Liver (tissue), 9 donors: ENCODE results near the gene KIAA1217. TPM values are rescaled to one million over a fixed set of nuclear protein-coding genes. Genes with fewer than 3 reads are reported as not detected.

Source experiments
- DNase-seq: peaks from one replicate; pipeline ENCODE4 v3.0.0-alpha.2; 2017; ENCODE audit warnings: low spot score
- H3K27ac ChIP-seq, 2 donors: one replicate each; pipeline ENCODE4 v1.7.0; 2013; ENCODE audit warnings: inconsistent platforms in 2 of 2, low read length in 2 of 2, control low read depth in 1 of 2, low read depth in 1 of 2, mild to moderate bottlenecking in 1 of 2
- H3K27me3 ChIP-seq, 4 donors: one replicate each; pipeline versions ENCODE4 v1.6.1 to v1.7.0; 2013; ENCODE audit warnings: low read length in 3 of 4, inconsistent platforms in 1 of 4, mild to moderate bottlenecking in 1 of 4, moderate library complexity in 1 of 4; ENCODE audit not compliant: control insufficient read depth in 4 of 4, insufficient read depth in 4 of 4
- H3K36me3 ChIP-seq, 4 donors: one replicate each; pipeline versions ENCODE4 v1.6.1 to v1.7.0; 2013; ENCODE audit warnings: low read length in 3 of 4, mild to moderate bottlenecking in 3 of 4, low read depth in 1 of 4, moderate library complexity in 1 of 4; ENCODE audit not compliant: control insufficient read depth in 4 of 4, insufficient read depth in 3 of 4
- H3K4me1 ChIP-seq, 4 donors: one replicate each; pipeline versions ENCODE4 v1.6.1 to v1.7.0; 2013; ENCODE audit warnings: low read length in 3 of 4, mild to moderate bottlenecking in 3 of 4, moderate library complexity in 1 of 4; ENCODE audit not compliant: control insufficient read depth in 4 of 4, insufficient read depth in 4 of 4
- H3K4me3 ChIP-seq, 3 donors: one replicate each; pipeline versions ENCODE4 v1.6.1 to v1.7.0; 2013; ENCODE audit warnings: low read length in 3 of 3, control low read depth in 1 of 3, low read depth in 1 of 3, mild to moderate bottlenecking in 1 of 3
- H3K9ac ChIP-seq, 2 donors: one replicate each; pipeline ENCODE4 v1.7.0; 2013; ENCODE audit warnings: low read length in 2 of 2, mild to moderate bottlenecking in 2 of 2, moderate library complexity in 2 of 2, control low read depth in 1 of 2, low read depth in 1 of 2
- H3K9me3 ChIP-seq, 4 donors: one replicate each; pipeline versions ENCODE4 v1.6.1 to v1.7.0; 2013; ENCODE audit warnings: low read length in 3 of 4; ENCODE audit not compliant: control insufficient read depth in 4 of 4
- EGR1 ChIP-seq, 2 donors: IDR thresholded peaks; 2 replicates each; pipeline ENCODE4 v1.6.1; 2016 to 2018; ENCODE audit warnings: antibody characterized with exemption in 2 of 2, low read depth in 2 of 2
- FOXA1 ChIP-seq: IDR thresholded peaks from 2 replicates; pipeline ENCODE4 v1.6.1; 2016; ENCODE audit warnings: antibody characterized with exemption
- FOXA2 ChIP-seq: IDR thresholded peaks from 2 replicates; pipeline ENCODE4 v1.6.1; 2016; ENCODE audit warnings: antibody characterized with exemption
- GABPA ChIP-seq, 2 donors: IDR thresholded peaks in 1 of 2; conservative IDR thresholded peaks in 1 of 2; 2 replicates each; pipeline ENCODE4 v1.6.1; 2016; ENCODE audit warnings: antibody characterized with exemption in 2 of 2, mild to moderate bottlenecking in 1 of 2, moderate library complexity in 1 of 2
- HNF4A ChIP-seq, 2 donors: conservative IDR thresholded peaks; 2 replicates each; pipeline ENCODE4 v1.6.1; 2016; ENCODE audit warnings: antibody characterized with exemption in 2 of 2, mild to moderate bottlenecking in 2 of 2
- HNF4G ChIP-seq: IDR thresholded peaks from 2 replicates; pipeline ENCODE4 v1.6.1; 2016; ENCODE audit warnings: antibody characterized with exemption
- JUND ChIP-seq, 2 donors: IDR thresholded peaks; 2 replicates each; pipeline ENCODE4 v1.6.1; 2016; ENCODE audit warnings: antibody characterized with exemption in 2 of 2
- NR2F2 ChIP-seq: IDR thresholded peaks from 2 replicates; pipeline ENCODE4 v1.6.1; 2016; ENCODE audit warnings: antibody characterized with exemption
- RAD21 ChIP-seq, 2 donors: IDR thresholded peaks; 2 replicates each; pipeline ENCODE4 v1.6.1; 2016; ENCODE audit warnings: antibody characterized with exemption in 2 of 2, mild to moderate bottlenecking in 2 of 2
- RXRA ChIP-seq, 2 donors: IDR thresholded peaks; 2 replicates each; pipeline ENCODE4 v1.6.1; 2017 to 2018; ENCODE audit warnings: antibody characterized with exemption in 2 of 2, mild to moderate bottlenecking in 1 of 2
- SP1 ChIP-seq: IDR thresholded peaks from 2 replicates; pipeline ENCODE4 v1.6.1; 2018; ENCODE audit warnings: antibody characterized with exemption, mild to moderate bottlenecking
- TAF1 ChIP-seq: conservative IDR thresholded peaks from 2 replicates; pipeline ENCODE4 v1.6.1; 2016; ENCODE audit warnings: antibody characterized with exemption, mild to moderate bottlenecking
- YY1 ChIP-seq: IDR thresholded peaks from 2 replicates; pipeline ENCODE4 v1.6.1; 2016; ENCODE audit warnings: antibody characterized with exemption, mild to moderate bottlenecking
- WGBS: extraction: QIAGEN DNeasy Blood & Tissue Kit; methylation state at CpG from one replicate; pipeline ENCODE4 v1.1.7; 2013; 5-methylcytosine and 5-hydroxymethylcytosine counted together
- polyA plus RNA-seq, 2 donors: library from polyadenylated mRNA; stranded (reverse) in 1 of 2; unstranded in 1 of 2; fragments of 200-250 nt in 1 of 2; fragments of >200 nt in 1 of 2; fragmentation: Nextera tagmentation in 1 of 2; extraction: Ambion mirVana in 1 of 2; gene quantifications; one replicate each; pipeline versions ENCODE4 v1.2.1 to v1.2.3, GENCODE V29; 2013 to 2015
- total RNA-seq, 2 donors: library from RNA; depleted of rRNA; stranded (reverse); fragments of >200 nt; gene quantifications; one replicate each; pipeline ENCODE4 v1.2.3, GENCODE V29; 2014
- TF ChIP-seq, protein P1 (sequence below): fragments of 150-350 bp; IDR thresholded peaks from 2 replicates; pipeline ENCODE4 v1.5.1; 2017; ENCODE audit warnings: improper control_type of control experiment, low read depth, low read length; ENCODE audit not compliant: missing input control
- TF ChIP-seq, protein P2 (sequence below): IDR thresholded peaks from 2 replicates; pipeline ENCODE4 v1.6.1; 2016; ENCODE audit warnings: antibody characterized with exemption
- TF ChIP-seq, protein P3 (sequence below): IDR thresholded peaks from 2 replicates; pipeline ENCODE4 v1.6.1; 2016; ENCODE audit warnings: antibody characterized with exemption
- TF ChIP-seq, protein P4 (sequence below): IDR thresholded peaks from 2 replicates; pipeline ENCODE4 v1.6.1; 2016; ENCODE audit warnings: antibody characterized with exemption, mild to moderate bottlenecking
- TF ChIP-seq, protein P5 (sequence below): IDR thresholded peaks from 2 replicates; pipeline ENCODE4 v1.6.1; 2016; ENCODE audit warnings: antibody characterized with exemption
- donor health status: healthy.
- donor health status: healthy.
- donor health status: healthy.
- donor health status: healthy.
- donor health status: healthy.

KIAA1217 gene
- total and polyA plus RNA-seq, 4 donors = 4.5 to 12.8 (median 6.8) TPM

DNA sequence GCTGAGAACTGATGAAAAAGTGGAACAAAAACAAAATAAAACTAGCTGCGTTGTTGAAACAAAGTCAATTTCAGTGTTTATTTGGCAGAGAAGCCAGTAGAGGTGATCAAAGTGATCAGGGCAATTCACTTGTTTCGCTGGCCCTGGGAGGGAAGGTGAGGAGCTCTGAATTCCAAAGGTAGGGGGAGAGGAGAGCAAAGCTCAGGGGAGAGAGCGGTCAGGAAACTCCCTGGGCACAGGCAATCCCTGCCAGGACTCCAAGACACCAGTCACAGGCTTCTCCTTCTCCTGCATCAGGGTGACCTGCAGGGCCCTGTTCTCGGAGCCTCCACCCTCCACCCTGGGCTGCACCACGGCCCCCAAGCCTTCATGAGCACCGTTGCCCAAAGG, 6.8 kb upstream of the KIAA1217 start:
- TF ChIP-seq YY1 = no peak
- TF ChIP-seq SP1 = no peak
- TF ChIP-seq, protein P1, sequence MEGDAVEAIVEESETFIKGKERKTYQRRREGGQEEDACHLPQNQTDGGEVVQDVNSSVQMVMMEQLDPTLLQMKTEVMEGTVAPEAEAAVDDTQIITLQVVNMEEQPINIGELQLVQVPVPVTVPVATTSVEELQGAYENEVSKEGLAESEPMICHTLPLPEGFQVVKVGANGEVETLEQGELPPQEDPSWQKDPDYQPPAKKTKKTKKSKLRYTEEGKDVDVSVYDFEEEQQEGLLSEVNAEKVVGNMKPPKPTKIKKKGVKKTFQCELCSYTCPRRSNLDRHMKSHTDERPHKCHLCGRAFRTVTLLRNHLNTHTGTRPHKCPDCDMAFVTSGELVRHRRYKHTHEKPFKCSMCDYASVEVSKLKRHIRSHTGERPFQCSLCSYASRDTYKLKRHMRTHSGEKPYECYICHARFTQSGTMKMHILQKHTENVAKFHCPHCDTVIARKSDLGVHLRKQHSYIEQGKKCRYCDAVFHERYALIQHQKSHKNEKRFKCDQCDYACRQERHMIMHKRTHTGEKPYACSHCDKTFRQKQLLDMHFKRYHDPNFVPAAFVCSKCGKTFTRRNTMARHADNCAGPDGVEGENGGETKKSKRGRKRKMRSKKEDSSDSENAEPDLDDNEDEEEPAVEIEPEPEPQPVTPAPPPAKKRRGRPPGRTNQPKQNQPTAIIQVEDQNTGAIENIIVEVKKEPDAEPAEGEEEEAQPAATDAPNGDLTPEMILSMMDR = no peak
- TF ChIP-seq, protein P2, sequence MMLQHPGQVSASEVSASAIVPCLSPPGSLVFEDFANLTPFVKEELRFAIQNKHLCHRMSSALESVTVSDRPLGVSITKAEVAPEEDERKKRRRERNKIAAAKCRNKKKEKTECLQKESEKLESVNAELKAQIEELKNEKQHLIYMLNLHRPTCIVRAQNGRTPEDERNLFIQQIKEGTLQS = no peak
- TF ChIP-seq, protein P3, sequence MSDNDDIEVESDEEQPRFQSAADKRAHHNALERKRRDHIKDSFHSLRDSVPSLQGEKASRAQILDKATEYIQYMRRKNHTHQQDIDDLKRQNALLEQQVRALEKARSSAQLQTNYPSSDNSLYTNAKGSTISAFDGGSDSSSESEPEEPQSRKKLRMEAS = no peak
- TF ChIP-seq HNF4A (conservative IDR thresholded peaks at IDR 0.05) = no peak
- TF ChIP-seq HNF4G = no peak
- no peak for TF ChIP-seq NR2F2
- TF ChIP-seq RXRA (IDR thresholded peaks at IDR 0.05) = no peak
- no peak for TF ChIP-seq GABPA (IDR thresholded peaks at IDR 0.05 in 1 of 2, conservative IDR thresholded peaks at IDR 0.05 in 1 of 2)
- TF ChIP-seq EGR1 (IDR thresholded peaks at IDR 0.05; ENCODE audit: low read depth in 2 of 2) = no peak
- TF ChIP-seq, protein P4, sequence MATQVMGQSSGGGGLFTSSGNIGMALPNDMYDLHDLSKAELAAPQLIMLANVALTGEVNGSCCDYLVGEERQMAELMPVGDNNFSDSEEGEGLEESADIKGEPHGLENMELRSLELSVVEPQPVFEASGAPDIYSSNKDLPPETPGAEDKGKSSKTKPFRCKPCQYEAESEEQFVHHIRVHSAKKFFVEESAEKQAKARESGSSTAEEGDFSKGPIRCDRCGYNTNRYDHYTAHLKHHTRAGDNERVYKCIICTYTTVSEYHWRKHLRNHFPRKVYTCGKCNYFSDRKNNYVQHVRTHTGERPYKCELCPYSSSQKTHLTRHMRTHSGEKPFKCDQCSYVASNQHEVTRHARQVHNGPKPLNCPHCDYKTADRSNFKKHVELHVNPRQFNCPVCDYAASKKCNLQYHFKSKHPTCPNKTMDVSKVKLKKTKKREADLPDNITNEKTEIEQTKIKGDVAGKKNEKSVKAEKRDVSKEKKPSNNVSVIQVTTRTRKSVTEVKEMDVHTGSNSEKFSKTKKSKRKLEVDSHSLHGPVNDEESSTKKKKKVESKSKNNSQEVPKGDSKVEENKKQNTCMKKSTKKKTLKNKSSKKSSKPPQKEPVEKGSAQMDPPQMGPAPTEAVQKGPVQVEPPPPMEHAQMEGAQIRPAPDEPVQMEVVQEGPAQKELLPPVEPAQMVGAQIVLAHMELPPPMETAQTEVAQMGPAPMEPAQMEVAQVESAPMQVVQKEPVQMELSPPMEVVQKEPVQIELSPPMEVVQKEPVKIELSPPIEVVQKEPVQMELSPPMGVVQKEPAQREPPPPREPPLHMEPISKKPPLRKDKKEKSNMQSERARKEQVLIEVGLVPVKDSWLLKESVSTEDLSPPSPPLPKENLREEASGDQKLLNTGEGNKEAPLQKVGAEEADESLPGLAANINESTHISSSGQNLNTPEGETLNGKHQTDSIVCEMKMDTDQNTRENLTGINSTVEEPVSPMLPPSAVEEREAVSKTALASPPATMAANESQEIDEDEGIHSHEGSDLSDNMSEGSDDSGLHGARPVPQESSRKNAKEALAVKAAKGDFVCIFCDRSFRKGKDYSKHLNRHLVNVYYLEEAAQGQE = no peak
- TF ChIP-seq TAF1 = no peak
- no peak for TF ChIP-seq RAD21 (IDR thresholded peaks at IDR 0.05)
- TF ChIP-seq JUND (IDR thresholded peaks at IDR 0.05) = no peak
- no peak for TF ChIP-seq FOXA2
- no peak for TF ChIP-seq FOXA1
- TF ChIP-seq, protein P5, sequence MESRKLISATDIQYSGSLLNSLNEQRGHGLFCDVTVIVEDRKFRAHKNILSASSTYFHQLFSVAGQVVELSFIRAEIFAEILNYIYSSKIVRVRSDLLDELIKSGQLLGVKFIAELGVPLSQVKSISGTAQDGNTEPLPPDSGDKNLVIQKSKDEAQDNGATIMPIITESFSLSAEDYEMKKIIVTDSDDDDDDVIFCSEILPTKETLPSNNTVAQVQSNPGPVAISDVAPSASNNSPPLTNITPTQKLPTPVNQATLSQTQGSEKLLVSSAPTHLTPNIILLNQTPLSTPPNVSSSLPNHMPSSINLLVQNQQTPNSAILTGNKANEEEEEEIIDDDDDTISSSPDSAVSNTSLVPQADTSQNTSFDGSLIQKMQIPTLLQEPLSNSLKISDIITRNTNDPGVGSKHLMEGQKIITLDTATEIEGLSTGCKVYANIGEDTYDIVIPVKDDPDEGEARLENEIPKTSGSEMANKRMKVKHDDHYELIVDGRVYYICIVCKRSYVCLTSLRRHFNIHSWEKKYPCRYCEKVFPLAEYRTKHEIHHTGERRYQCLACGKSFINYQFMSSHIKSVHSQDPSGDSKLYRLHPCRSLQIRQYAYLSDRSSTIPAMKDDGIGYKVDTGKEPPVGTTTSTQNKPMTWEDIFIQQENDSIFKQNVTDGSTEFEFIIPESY = no peak
- Histone ChIP-seq H3K9ac (no peak overlapping the region), H3K27me3 (no peaks in the 10 kb centered on the region), H3K4me3 (no peak overlapping the region), H3K9me3 (no peaks in the 10 kb centered on the region), H3K4me1 (peaks cover 0 to 3% (median 0%) of the 10 kb centered on the region in 4 donors), H3K36me3 (no peaks in the 10 kb centered on the region), H3K27ac (no peak overlapping the region)
- no peak for DNase-seq
- WGBS = 51% methylated on average over 6 of the region's 6 CpGs
